ENCODE measurements around the gene SASH1.

- TF ChIP-seq POLR2A (IDR thresholded peaks at IDR 0.05; ENCODE audit: low read length): no peak
- no peak for TF ChIP-seq GATA1 (IDR thresholded peaks at IDR 0.05; ENCODE audit: low read depth, low read length)
Measured at GRCh38 chr6:148545901-148546300, 203.3 kb downstream of the SASH1 start.
